ENCODE data around the gene ZBTB45. TPM values are rescaled to one million over a fixed set of nuclear protein-coding genes. Genes with fewer than 3 reads are reported as not detected.

The ZBTB45 gene
- total and polyA plus RNA-seq, 2 donors (not counting 1 experiment from before 2014, with no cell fraction given) = 12.6 to 20.9 TPM

DNA sequence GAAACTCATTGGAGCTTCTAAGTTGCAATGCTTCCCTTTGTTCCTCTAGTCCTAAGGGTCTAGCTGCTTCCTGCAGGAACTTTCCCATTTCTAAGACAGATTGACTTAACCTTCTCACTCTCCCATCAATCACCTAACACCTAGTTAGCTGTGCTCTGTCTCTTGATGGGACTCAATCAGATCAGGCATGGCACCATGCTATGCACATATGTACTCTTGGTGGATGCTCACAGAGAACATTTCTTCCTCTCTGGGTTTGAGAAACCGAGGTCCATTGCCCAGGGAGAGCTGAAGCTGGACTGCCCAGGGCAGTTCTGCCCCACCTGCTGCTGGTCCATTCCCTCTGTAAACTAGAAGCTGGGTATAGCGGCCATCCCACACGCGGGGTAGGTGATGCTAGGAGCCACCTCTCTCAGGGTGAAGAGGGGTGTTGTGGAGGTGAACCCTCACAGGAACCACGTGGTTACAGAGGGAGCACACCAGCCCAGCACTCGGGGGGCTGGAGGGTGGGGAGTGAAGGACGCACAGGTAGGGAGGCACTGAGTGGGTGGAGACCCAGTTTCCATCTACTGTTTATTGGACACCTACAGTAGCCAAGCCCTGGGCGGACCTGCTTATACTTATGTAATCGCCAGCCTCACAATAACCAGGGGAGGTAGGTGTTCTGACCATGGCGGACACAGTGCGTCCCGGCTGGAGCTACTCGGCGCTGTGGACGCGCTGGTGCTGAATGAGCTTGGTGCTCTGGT lies 41.9 kb upstream of the ZBTB45 start:
- H4K20me1 ChIP-seq (ENCODE audit: control insufficient read depth, insufficient read depth, low read length, poor library complexity, severe bottlenecking) = peaks cover 16% of the 10 kb centered on the region
- Mint-ChIP-seq H3K27ac (peak overlapping the region; percentile 56), H3K27me3 (no peaks in the 10 kb centered on the region), H3K4me3 (peak overlapping the region; percentile 96), H3K9me3 (ENCODE audit: insufficient read depth) (no peaks in the 10 kb centered on the region), H3K4me1 (peaks cover 64% of the 10 kb centered on the region)
- ChIA-PET CTCF (interaction anchor here (0.5 to 3.3 kb wide), 4 partner anchors 8 to 49 kb away, joined by 3 to 10 read pairs (median 4); partner anchors contain the start of genes MZF1 and ZBTB45), POLR2A (interaction anchor here (1.1 to 3.5 kb wide), 4 partner anchors 11 to 18 kb away, joined by 4 to 23 read pairs (median 6); partner anchors contain the start of genes MZF1 and TRIM28)
- H3K4me3 ChIP-seq (ENCODE audit: control extremely low read depth in 1 of 5, extremely low read depth in 1 of 5, insufficient read depth in 1 of 5, low read depth in 2 of 5, low read length in 4 of 5) = peak overlapping the region in 1 of 5 experiments; percentile 59
- no peak for ATAC-seq (ENCODE audit: low read depth)
- 89% methylated on average over 13 of the region's 16 CpGs for WGBS (ENCODE audit: insufficient coverage)
- no peak overlapping the region for H3K9ac ChIP-seq (ENCODE audit: low read length)
- no peak overlapping the region for H2AFZ ChIP-seq (ENCODE audit: insufficient read depth, low read depth, low read length, poor library complexity, severe bottlenecking)
- peaks cover 35 to 50% of the 10 kb centered on the region in 2 donors for H3K4me1 ChIP-seq (ENCODE audit: control insufficient read depth in 2 of 2, insufficient read depth in 2 of 2, low read length in 2 of 2)
- H3K27ac ChIP-seq (ENCODE audit: low read length in 2 of 2) = no peak overlapping the region
- DNase-seq = no peak
- H3K9me3 ChIP-seq (ENCODE audit: control extremely low read depth in 1 of 3, control insufficient read depth in 2 of 3, insufficient read depth in 1 of 3, low read length in 2 of 3) = peaks cover 0 to 9% (median 0%) of the 10 kb centered on the region in 3 donors
- intact Hi-C loops (cut with micrococcal nuclease) = no loop called here
- peak overlapping the region; percentile 87 for H3K4me2 ChIP-seq (replicated peaks; ENCODE audit: low read depth, low read length, poor library complexity, severe bottlenecking)
- TF ChIP-seq EZH2 (IDR thresholded peaks at IDR 0.05; ENCODE audit: borderline replicate concordance, insufficient read depth, low read depth, low read length, poor library complexity, severe bottlenecking) = no peak
- TF ChIP-seq, protein P1, sequence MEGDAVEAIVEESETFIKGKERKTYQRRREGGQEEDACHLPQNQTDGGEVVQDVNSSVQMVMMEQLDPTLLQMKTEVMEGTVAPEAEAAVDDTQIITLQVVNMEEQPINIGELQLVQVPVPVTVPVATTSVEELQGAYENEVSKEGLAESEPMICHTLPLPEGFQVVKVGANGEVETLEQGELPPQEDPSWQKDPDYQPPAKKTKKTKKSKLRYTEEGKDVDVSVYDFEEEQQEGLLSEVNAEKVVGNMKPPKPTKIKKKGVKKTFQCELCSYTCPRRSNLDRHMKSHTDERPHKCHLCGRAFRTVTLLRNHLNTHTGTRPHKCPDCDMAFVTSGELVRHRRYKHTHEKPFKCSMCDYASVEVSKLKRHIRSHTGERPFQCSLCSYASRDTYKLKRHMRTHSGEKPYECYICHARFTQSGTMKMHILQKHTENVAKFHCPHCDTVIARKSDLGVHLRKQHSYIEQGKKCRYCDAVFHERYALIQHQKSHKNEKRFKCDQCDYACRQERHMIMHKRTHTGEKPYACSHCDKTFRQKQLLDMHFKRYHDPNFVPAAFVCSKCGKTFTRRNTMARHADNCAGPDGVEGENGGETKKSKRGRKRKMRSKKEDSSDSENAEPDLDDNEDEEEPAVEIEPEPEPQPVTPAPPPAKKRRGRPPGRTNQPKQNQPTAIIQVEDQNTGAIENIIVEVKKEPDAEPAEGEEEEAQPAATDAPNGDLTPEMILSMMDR (IDR thresholded peaks at IDR 0.05) = no peak
- H3K36me3 ChIP-seq (replicated peaks in 1 of 2; ENCODE audit: control extremely low read depth in 1 of 2, control insufficient read depth in 1 of 2, extremely low read depth in 1 of 2, insufficient read depth in 2 of 2, low read length in 1 of 2) = peaks cover under 1 to 5% of the 10 kb centered on the region in 2 experiments
- H3K27me3 ChIP-seq (replicated peaks in 1 of 4; ENCODE audit: control extremely low read depth in 1 of 4, control insufficient read depth in 3 of 4, insufficient read depth in 4 of 4, low read length in 3 of 4) = no peaks in the 10 kb centered on the region
- peaks cover 15% of the 10 kb centered on the region for H3K79me2 ChIP-seq (ENCODE audit: control insufficient read depth, insufficient read depth, low read length)

DNA sequence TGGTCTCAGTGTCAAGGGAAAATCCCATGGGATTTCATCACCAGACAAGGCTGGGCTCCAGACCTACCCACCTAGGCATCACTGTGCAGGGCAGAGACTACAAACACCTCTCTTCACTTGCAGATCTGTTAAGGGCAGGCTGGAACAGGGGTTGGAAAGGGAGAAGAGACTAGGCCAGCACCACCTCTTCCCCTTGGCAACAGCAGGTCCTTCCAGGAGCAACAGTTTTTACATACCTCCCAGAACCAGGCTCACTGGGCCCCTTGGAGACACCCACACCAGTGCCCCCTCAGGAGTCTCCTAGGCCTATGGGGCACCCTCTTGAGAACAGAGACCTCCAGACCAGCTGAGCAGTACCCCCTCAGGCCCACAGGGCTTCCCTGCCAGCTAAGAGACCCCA lies 41.3 kb upstream of the ZBTB45 start:
- Mint-ChIP-seq H3K27ac (peak overlapping the region; percentile 56), H3K27me3 (no peaks in the 10 kb centered on the region), H3K4me3 (peak overlapping the region; percentile 96), H3K4me1 (peaks cover 70% of the 10 kb centered on the region), H3K9me3 (ENCODE audit: insufficient read depth) (no peaks in the 10 kb centered on the region)
- Histone ChIP-seq H3K9ac (ENCODE audit: low read length) (no peak overlapping the region), H2AFZ (ENCODE audit: insufficient read depth, low read depth, low read length, poor library complexity, severe bottlenecking) (no peak overlapping the region), H3K36me3 (replicated peaks in 1 of 2; ENCODE audit: control extremely low read depth in 1 of 2, control insufficient read depth in 1 of 2, extremely low read depth in 1 of 2, insufficient read depth in 2 of 2, low read length in 1 of 2) (peaks cover 4 to 11% of the 10 kb centered on the region in 2 experiments), H3K4me3 (ENCODE audit: control extremely low read depth in 1 of 5, extremely low read depth in 1 of 5, insufficient read depth in 1 of 5, low read depth in 2 of 5, low read length in 4 of 5) (no peak overlapping the region), H3K79me2 (ENCODE audit: control insufficient read depth, insufficient read depth, low read length) (peaks cover 21% of the 10 kb centered on the region), H3K9me3 (ENCODE audit: control extremely low read depth in 1 of 3, control insufficient read depth in 2 of 3, insufficient read depth in 1 of 3, low read length in 2 of 3) (peaks cover 0 to 9% (median 0%) of the 10 kb centered on the region in 3 donors), H3K4me1 (ENCODE audit: control insufficient read depth in 2 of 2, insufficient read depth in 2 of 2, low read length in 2 of 2) (peaks cover 35 to 54% of the 10 kb centered on the region in 2 donors), H3K4me2 (replicated peaks; ENCODE audit: low read depth, low read length, poor library complexity, severe bottlenecking) (no peak overlapping the region), H3K27ac (ENCODE audit: low read length in 2 of 2) (no peak overlapping the region), H3K27me3 (replicated peaks in 1 of 4; ENCODE audit: control extremely low read depth in 1 of 4, control insufficient read depth in 3 of 4, insufficient read depth in 4 of 4, low read length in 3 of 4) (no peaks in the 10 kb centered on the region), H4K20me1 (ENCODE audit: control insufficient read depth, insufficient read depth, low read length, poor library complexity, severe bottlenecking) (peaks cover 16% of the 10 kb centered on the region)
- CTCF ChIA-PET = interaction anchor here (0.5 to 3.3 kb wide), 4 partner anchors 11 to 644 kb away, joined by 3 to 10 read pairs (median 4); partner anchors contain the start of genes MZF1, ZBTB45 and ZNF417
- DNase-seq (no peak), ATAC-seq (ENCODE audit: low read depth) (no peak)
- no peak for TF ChIP-seq EZH2 (IDR thresholded peaks at IDR 0.05; ENCODE audit: borderline replicate concordance, insufficient read depth, low read depth, low read length, poor library complexity, severe bottlenecking)
- TF ChIP-seq, protein P1 (IDR thresholded peaks at IDR 0.05) = no peak
- intact Hi-C loops (cut with micrococcal nuclease) = no loop called here
- POLR2A ChIA-PET = interaction anchor here (0.9 to 3.5 kb wide), 3 partner anchors 12 to 41 kb away, joined by 3 to 23 read pairs (median 5); partner anchors contain the start of genes MZF1, TRIM28 and ZBTB45
